Calu3 (cell line): ENCODE results near the gene SULF2. TPM values are rescaled to one million over a fixed set of nuclear protein-coding genes. Genes with fewer than 3 reads are reported as not detected.

ENCODE experiments used
- BruUV-seq: library from RNA; stranded (reverse); fragments of 400-500 nt; replicated peaks from 2 replicates; lab custom pipeline; 2021; lab: Mats Ljungman, UMichigan
- CTCF ChIA-PET: fragments of 300-600 bp; sonication (Branson Sonifier 250); formaldehyde crosslinking; loops from one replicate; lab custom pipeline; 2022; ENCODE audit warnings: antibody characterized with exemption; lab: Charles Lee
- DNase-seq: peaks from one replicate; pipeline ENCODE4 v3.0.0; 2022
- H3K27ac Mint-ChIP-seq: one replicate; pipeline ENCODE4 v1.8.0; 2022; ENCODE audit warnings: mixed read lengths; ENCODE audit not compliant: unreplicated experiment
- H3K27me3 Mint-ChIP-seq: one replicate; pipeline ENCODE4 v1.8.0; 2022; ENCODE audit warnings: mixed read lengths; ENCODE audit not compliant: unreplicated experiment
- H3K36me3 Mint-ChIP-seq: one replicate; pipeline ENCODE4 v1.8.0; 2022; ENCODE audit warnings: mild to moderate bottlenecking, moderate library complexity, mixed read lengths; ENCODE audit not compliant: insufficient read depth, unreplicated experiment
- H3K4me1 Mint-ChIP-seq: one replicate; pipeline ENCODE4 v1.8.0; 2022; ENCODE audit warnings: mild to moderate bottlenecking, low read depth, mixed read lengths; ENCODE audit not compliant: unreplicated experiment
- H3K4me3 Mint-ChIP-seq: one replicate; pipeline ENCODE4 v1.8.0; 2022; ENCODE audit warnings: mild to moderate bottlenecking, low read depth, moderate library complexity, mixed read lengths; ENCODE audit not compliant: unreplicated experiment
- H3K9me3 Mint-ChIP-seq: one replicate; pipeline ENCODE4 v1.8.0; 2022; ENCODE audit warnings: low read depth, mixed read lengths; ENCODE audit not compliant: unreplicated experiment
- intact Hi-C: fragments of 100-400 bp; cut with micrococcal nuclease; formaldehyde crosslinking; loops from one replicate; pipeline ENCODE4 v1.10.0; 2022; ENCODE audit not compliant: unreplicated experiment
- total RNA-seq: library from RNA; stranded (reverse); gene quantifications from 2 replicates; pipeline ENCODE4 v1.2.3, GENCODE V29; 2022
- TF ChIP-seq, protein P1 (sequence below): fragments of 200-600 bp; IDR thresholded peaks from one replicate; pipeline ENCODE4 v1.8.0; 2022; ENCODE audit warnings: antibody characterized with exemption; ENCODE audit not compliant: unreplicated experiment

SULF2 gene
- total RNA-seq, 1 experiment from 2014 or later: 112 TPM

DNA sequence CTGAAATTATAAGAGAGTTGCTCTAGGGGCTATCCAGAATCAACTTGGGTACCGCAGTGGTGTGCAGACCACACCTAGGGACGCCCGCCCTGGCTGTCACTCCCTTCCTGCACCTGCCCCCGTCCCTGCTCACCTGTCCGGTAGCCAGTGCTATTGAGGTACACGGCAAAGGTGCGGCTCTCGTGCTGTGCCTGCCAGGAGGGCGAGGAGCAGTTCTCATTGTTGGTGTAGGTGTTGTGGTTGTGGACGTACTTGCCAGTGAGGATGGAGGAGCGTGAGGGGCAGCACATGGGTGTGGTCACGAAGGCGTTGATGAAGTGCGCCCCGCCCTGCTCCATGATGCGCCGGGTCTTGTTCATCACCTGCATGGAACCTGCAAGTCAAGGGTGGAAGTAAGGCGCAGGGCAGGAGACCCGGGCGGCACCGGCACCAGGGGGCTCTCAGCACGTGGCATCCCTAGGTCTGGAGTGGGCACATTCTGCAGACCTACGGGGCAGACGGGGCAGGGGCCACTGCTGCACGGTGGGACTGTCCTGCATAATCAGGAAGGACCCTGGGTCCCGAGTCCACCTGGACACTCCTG is 48.6 kb downstream of the SULF2 start:
- DNase-seq: no peak
- no peak overlapping the region for H3K4me3 Mint-ChIP-seq
- no peaks in the 10 kb centered on the region for H3K4me1 Mint-ChIP-seq
- CTCF ChIA-PET: no interaction called here
- intact Hi-C loops: no loop called here
- BruUV-seq: no TSS peak
- TF ChIP-seq, protein P1, sequence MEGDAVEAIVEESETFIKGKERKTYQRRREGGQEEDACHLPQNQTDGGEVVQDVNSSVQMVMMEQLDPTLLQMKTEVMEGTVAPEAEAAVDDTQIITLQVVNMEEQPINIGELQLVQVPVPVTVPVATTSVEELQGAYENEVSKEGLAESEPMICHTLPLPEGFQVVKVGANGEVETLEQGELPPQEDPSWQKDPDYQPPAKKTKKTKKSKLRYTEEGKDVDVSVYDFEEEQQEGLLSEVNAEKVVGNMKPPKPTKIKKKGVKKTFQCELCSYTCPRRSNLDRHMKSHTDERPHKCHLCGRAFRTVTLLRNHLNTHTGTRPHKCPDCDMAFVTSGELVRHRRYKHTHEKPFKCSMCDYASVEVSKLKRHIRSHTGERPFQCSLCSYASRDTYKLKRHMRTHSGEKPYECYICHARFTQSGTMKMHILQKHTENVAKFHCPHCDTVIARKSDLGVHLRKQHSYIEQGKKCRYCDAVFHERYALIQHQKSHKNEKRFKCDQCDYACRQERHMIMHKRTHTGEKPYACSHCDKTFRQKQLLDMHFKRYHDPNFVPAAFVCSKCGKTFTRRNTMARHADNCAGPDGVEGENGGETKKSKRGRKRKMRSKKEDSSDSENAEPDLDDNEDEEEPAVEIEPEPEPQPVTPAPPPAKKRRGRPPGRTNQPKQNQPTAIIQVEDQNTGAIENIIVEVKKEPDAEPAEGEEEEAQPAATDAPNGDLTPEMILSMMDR: no peak
- no peaks in the 10 kb centered on the region for H3K36me3 Mint-ChIP-seq
- H3K9me3 Mint-ChIP-seq: no peaks in the 10 kb centered on the region
- H3K27ac Mint-ChIP-seq: no peak overlapping the region
- no peaks in the 10 kb centered on the region for H3K27me3 Mint-ChIP-seq

DNA sequence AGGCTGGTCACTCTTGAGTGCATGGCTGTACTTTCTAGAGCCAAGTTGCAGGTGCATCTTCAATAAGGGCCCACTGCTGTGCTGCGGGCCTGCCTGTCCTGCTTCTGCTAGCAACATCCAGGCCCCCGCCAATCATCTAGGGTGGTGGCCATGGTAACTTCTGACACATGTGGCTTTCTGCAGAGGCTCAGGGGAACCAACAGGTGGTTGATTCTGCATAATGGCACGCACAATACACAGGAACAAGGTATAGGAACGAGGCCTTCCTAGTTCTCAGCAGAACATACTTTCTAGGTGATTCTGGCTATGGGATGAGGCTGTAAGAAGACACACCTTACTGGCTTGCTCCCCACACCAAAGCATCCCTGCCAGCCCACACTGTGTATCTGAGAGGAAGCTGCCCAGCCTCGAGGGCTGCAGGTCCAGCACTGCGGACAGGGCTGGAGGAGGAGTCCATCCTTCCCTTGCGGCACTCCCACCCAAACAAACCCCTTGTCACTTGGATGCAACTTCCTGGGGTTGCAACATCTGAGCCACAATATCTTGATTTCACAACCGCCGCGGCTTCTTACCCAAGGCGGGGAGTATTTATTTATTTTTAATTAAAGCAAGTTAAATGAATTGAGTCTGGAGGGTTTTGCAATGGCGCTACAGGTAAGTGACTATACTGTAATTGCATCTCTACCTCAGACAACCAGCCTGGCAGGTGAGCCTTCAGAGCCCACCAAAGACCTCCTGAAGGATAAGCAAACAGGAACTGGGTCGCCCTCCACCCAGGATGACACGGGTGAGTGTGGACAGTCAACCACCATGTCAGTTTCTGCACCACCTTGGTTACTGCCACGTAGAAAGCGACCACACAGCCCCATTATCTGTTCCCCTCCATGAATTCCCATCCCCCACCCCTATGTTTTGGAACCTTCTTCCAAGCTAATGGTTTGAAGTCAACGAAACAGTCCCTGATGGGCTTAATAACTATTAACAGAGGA is 49.6 kb downstream of the SULF2 start:
- Mint-ChIP-seq H3K9me3 (no peaks in the 10 kb centered on the region), H3K36me3 (no peaks in the 10 kb centered on the region), H3K27me3 (no peaks in the 10 kb centered on the region), H3K4me1 (no peaks in the 10 kb centered on the region), H3K27ac (no peak overlapping the region), H3K4me3 (no peak overlapping the region)
- BruUV-seq: no TSS peak
- intact Hi-C loops: no loop called here
- TF ChIP-seq, protein P1: no peak
- DNase-seq: no peak
- CTCF ChIA-PET: interaction anchor here (0.6 to 1.4 kb wide), 2 partner anchors 11 to 51 kb away, joined by 3 to 4 read pairs; no protein-coding TSS in a partner anchor

DNA sequence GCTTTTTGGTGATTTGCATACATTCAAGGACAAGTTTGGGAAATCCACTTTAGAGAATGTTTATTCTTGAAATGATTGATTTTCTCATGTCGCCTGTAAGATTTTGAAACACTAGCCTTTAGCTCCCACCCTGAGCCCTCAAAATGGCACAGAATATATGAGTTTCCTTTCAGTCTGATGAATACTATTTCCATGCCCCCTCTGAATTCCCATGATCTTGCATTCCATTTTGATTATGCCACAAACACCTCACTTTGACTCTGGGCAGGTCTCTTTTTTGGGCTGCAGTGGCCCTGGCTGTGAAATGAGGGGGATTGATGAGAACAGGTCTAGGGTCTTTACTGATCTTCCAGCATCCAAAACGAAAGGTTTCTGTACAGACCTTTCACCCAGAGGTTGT is 50.4 kb downstream of the SULF2 start:
- BruUV-seq: no TSS peak
- H3K9me3 Mint-ChIP-seq: no peaks in the 10 kb centered on the region
- no peak overlapping the region for H3K27ac Mint-ChIP-seq
- TF ChIP-seq, protein P1: no peak
- CTCF ChIA-PET: interaction anchor here (1.4 kb wide), 1 partner anchor 51 kb away, joined by 4 read pairs; no protein-coding TSS in a partner anchor
- no peak overlapping the region for H3K4me3 Mint-ChIP-seq
- no peaks in the 10 kb centered on the region for H3K27me3 Mint-ChIP-seq
- no peak for DNase-seq
- no peaks in the 10 kb centered on the region for H3K4me1 Mint-ChIP-seq
- intact Hi-C loops: no loop called here
- H3K36me3 Mint-ChIP-seq: no peaks in the 10 kb centered on the region

DNA sequence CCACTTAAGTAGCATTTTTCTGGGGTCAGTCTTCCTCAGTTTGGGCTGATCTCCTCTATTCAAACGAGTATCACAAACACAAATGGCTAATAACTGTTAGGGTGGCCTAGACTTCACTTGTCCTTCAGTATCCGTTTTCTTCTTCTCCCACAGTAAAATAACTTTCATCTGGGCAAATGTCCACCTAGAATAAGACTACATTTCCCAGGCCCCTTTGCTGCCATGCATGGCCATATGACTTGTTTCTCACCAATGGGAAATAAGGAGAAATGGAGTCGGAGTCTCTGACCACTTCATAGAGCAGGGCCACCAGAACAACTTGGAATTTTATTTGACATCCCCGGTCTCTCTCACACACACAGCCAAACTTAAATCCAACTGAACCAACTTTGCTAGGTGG is 51.4 kb downstream of the SULF2 start:
- no peaks in the 10 kb centered on the region for H3K27me3 Mint-ChIP-seq
- H3K27ac Mint-ChIP-seq: no peak overlapping the region
- no peak overlapping the region for H3K4me3 Mint-ChIP-seq
- no peaks in the 10 kb centered on the region for H3K4me1 Mint-ChIP-seq
- no TSS peak for BruUV-seq
- intact Hi-C loops: no loop called here
- H3K36me3 Mint-ChIP-seq: no peaks in the 10 kb centered on the region
- TF ChIP-seq, protein P1: no peak
- no peak for DNase-seq
- H3K9me3 Mint-ChIP-seq: no peaks in the 10 kb centered on the region
- CTCF ChIA-PET: no interaction called here
